ENCODE measurements around the gene ADNP2.
A peak's percentile ranks its signal among the peaks of the same experiment; 100 is the strongest.

The ADNP2 gene

DNA sequence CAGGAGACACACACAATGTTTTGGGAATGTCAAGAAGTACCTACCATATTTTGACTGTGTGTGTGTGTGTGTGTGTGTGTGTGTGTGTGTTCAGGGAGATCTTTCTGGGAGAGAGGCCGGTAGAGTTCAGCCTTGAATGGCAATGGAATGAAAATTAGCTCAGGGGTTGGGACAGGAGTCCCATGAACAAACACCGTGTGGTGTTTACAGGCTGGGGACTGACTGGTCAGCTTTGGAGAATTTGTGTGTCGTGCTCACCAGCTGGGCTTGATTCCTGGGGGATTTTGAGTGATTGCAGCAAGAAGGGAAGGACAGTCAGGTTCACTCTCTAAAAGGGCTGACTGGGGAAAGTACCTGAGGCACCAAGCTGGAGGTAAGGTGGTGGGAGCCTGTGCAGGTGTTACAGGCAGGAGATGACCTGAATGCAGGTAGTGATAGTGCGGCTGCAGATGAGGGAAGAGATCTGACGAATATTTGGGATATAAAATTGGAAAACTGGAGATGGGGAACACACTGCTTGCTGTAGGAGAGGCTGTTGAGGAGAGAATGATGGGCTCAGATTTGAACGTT lies 2.5 kb upstream of the ADNP2 start:
- TF ChIP-seq, protein P1, sequence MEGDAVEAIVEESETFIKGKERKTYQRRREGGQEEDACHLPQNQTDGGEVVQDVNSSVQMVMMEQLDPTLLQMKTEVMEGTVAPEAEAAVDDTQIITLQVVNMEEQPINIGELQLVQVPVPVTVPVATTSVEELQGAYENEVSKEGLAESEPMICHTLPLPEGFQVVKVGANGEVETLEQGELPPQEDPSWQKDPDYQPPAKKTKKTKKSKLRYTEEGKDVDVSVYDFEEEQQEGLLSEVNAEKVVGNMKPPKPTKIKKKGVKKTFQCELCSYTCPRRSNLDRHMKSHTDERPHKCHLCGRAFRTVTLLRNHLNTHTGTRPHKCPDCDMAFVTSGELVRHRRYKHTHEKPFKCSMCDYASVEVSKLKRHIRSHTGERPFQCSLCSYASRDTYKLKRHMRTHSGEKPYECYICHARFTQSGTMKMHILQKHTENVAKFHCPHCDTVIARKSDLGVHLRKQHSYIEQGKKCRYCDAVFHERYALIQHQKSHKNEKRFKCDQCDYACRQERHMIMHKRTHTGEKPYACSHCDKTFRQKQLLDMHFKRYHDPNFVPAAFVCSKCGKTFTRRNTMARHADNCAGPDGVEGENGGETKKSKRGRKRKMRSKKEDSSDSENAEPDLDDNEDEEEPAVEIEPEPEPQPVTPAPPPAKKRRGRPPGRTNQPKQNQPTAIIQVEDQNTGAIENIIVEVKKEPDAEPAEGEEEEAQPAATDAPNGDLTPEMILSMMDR (IDR thresholded peaks at IDR 0.05; ENCODE audit: low read depth, low read length): no peak
- TF ChIP-seq, protein P2, sequence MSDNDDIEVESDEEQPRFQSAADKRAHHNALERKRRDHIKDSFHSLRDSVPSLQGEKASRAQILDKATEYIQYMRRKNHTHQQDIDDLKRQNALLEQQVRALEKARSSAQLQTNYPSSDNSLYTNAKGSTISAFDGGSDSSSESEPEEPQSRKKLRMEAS (IDR thresholded peaks at IDR 0.05; ENCODE audit: low read depth, low read length): no peak
- TF ChIP-seq POLR2A (IDR thresholded peaks at IDR 0.05; ENCODE audit: extremely low read depth, insufficient read length) (no peak), MYC (IDR thresholded peaks at IDR 0.05; ENCODE audit: low read depth, low read length) (no peak)
- no peak overlapping the region for H3K4me3 ChIP-seq (ENCODE audit: low read depth, low read length)
- DNase-seq (ENCODE audit: low read depth): no peak

DNA sequence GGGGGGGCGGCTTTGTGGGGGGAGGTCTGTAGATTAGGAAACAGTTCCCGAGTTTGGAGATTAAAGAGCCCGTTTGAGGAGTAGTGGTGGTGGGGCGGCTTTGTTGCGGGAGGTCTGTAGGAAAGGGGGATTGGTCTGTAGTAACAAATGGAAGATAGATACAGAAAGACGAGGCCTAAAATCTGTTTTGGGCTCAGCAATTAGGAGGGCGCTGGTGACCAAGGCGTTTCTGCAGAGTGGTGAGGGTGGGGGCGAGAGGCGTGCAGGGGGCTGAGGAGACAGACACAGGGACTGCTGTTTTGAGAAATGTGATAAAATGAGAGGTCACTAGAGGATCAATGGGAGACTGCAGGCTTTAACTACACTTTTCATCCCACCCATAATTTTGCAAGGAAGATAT lies 1.6 kb upstream of the ADNP2 start:
- no peak for DNase-seq (ENCODE audit: low read depth)
- TF ChIP-seq, protein P1 (IDR thresholded peaks at IDR 0.05; ENCODE audit: low read depth, low read length): no peak
- TF ChIP-seq, protein P2 (IDR thresholded peaks at IDR 0.05; ENCODE audit: low read depth, low read length): no peak
- TF ChIP-seq POLR2A (IDR thresholded peaks at IDR 0.05; ENCODE audit: extremely low read depth, insufficient read length) (no peak), MYC (IDR thresholded peaks at IDR 0.05; ENCODE audit: low read depth, low read length) (no peak)
- H3K4me3 ChIP-seq (ENCODE audit: low read depth, low read length): no peak overlapping the region

DNA sequence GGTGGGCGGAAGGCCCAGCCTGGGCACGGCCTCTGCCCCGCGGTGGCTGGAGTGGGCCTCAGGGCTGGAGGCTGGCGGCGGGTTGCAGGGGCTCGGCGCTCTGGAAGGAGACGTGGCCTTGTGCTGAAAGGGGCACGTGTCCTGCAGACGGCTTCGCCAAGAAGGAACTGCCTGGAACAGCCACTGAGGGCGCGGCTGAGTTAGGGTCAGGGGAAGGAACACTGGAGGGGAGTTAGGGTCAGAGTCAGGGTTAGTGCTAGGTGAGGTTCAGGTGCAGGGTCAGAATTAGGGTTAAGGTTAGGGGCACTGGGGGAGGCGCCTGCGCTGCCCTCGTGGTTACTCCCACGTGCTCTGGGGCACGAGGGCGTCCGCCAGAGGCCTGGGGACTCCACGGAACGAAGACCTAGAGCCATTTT lies 933 bp upstream of the ADNP2 start:
- no peak overlapping the region for H3K4me3 ChIP-seq (ENCODE audit: low read depth, low read length)
- no peak for TF ChIP-seq POLR2A (IDR thresholded peaks at IDR 0.05; ENCODE audit: extremely low read depth, insufficient read length)
- DNase-seq (ENCODE audit: low read depth): no peak

DNA sequence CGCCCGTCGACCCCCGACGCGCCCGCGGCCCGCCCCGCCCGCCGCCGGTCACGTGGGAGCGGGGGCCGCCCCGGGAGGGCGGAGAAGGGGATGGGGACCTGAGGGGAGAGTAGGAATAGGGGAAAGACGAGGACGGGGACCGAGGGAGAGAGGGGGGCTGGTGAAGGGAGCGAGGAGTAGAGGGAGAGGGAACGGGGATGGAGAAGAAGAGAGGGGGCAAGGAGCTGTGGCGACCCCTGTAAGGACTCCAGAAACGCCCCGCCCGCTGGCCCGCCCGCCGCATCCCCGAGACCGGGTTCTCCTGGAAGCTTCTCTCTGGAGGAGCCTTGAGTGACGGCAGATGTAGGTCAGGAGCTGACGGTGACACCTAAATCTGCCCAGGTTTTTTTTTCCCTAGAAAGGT lies 615 bp downstream of the ADNP2 start:
- H3K4me3 ChIP-seq (ENCODE audit: low read depth, low read length): peak overlapping the region; percentile 75
- DNase-seq (ENCODE audit: low read depth): peak; percentile 36
- TF ChIP-seq, protein P2 (IDR thresholded peaks at IDR 0.05; ENCODE audit: low read depth, low read length): no peak
- TF ChIP-seq, protein P1 (IDR thresholded peaks at IDR 0.05; ENCODE audit: low read depth, low read length): no peak
- TF ChIP-seq MYC (IDR thresholded peaks at IDR 0.05; ENCODE audit: low read depth, low read length) (no peak), POLR2A (IDR thresholded peaks at IDR 0.05; ENCODE audit: extremely low read depth, insufficient read length) (no peak)

DNA sequence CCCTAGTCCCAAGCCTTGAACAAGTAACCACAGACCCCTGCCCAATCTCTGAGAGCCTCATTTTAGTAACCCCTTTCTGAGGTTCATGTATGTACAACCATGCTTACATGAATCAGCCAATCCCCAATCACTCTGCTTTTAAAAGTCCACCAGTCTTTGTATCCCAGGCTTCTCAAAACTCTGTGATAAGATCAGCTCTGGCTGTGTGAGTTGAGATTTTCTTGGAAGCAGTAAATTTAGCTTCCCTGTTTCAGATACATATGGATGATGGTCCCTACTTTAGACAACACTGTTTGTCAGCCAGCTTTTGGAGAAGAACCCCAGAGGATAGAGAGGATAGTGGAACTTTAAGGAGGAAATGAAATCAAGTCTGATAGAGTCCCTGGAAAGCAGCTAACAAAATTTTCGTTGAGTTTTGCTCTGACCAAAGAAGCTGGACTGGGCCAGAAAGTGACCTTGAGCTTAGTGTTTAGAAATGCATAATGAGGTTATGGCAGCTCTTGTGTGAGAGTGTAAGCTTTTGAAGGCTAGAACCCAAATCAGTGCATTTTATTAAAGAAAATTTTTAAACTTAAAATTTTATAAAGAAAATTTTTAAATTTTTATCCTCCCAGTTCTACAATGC lies 3.7 kb downstream of the ADNP2 start:
- DNase-seq (ENCODE audit: low read depth): no peak
- TF ChIP-seq, protein P1 (IDR thresholded peaks at IDR 0.05; ENCODE audit: low read depth, low read length): no peak
- no peak overlapping the region for H3K4me3 ChIP-seq (ENCODE audit: low read depth, low read length)

DNA sequence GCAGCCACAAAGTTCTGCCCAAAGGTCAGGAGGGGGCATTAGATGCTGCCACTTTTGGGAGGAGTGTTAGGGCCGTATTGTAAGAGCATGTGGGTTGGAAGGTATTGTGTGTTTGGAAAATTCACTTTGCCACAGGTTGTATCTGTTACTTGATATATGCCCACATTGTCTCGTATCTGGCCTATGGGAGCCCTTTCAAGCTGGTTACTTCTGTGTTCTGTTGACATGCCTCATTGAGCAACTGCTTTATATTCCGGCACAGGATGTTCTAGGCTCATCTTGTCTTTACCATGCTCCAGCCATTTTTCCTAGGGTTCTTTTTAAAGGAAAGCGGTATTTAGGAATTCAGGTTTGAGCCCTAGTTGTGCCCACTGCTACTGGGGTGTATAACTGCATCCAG lies 6.0 kb downstream of the ADNP2 start:
- DNase-seq (ENCODE audit: low read depth): no peak
- H3K4me3 ChIP-seq (ENCODE audit: low read depth, low read length): no peak overlapping the region
- TF ChIP-seq, protein P2 (IDR thresholded peaks at IDR 0.05; ENCODE audit: low read depth, low read length): no peak
- no peak for TF ChIP-seq MYC (IDR thresholded peaks at IDR 0.05; ENCODE audit: low read depth, low read length)
- TF ChIP-seq, protein P1 (IDR thresholded peaks at IDR 0.05; ENCODE audit: low read depth, low read length): no peak

All from NB4 (cell line).